ENCODE measurements around the gene ZNF766.
"Not testable (repeated sequence)": the region's sequence is repeated elsewhere in the genome, so short reads cannot be mapped to it uniquely, and the experiment has no call there.

ZNF766 gene

GRCh38 chr19:52277471-52277870 is 8.1 kb downstream of the ZNF766 start:
- DNase-seq = no peak

GRCh38 chr19:52286256-52286655 is 16.9 kb downstream of the ZNF766 start:
- no peak for DNase-seq

GRCh38 chr19:52291781-52292180 is 22.4 kb downstream of the ZNF766 start:
- DNase-seq = no peak

GRCh38 chr19:52292946-52293345 is 23.6 kb downstream of the ZNF766 start:
- not testable (repeated sequence) for DNase-seq

GRCh38 chr19:52296400-52296772 is 27.0 kb downstream of the ZNF766 start:
- DNase-seq = no peak

GRCh38 chr19:52296773-52297600 is 27.6 kb downstream of the ZNF766 start, which contains the start of gene ZNF480:
TSS of gene ZNF480 (plus strand) at chr19:52297169. CDS start at chr19:52300413, 3,244 bp downstream.
- DNase-seq = peak; percentile 78

- no peak for DNase-seq
Measured at GRCh38 chr19:52297601-52298364, 28.4 kb downstream of the ZNF766 start.

- no peak for DNase-seq
Measured at GRCh38 chr19:52307275-52307674, 37.9 kb downstream of the ZNF766 start.

- no peak for DNase-seq
Measured at GRCh38 chr19:52322429-52322828, 53.0 kb downstream of the ZNF766 start.

- no peak for DNase-seq
Measured at GRCh38 chr19:52331757-52332156, 62.4 kb downstream of the ZNF766 start.

- DNase-seq = no peak
Measured at GRCh38 chr19:52335768-52336116, 66.4 kb downstream of the ZNF766 start.

GRCh38 chr19:52336117-52336790 is 66.9 kb downstream of the ZNF766 start, which contains the start of gene ZNF610:
TSS of gene ZNF610 (plus strand) at chr19:52336243. CDS start at chr19:52349173, 12,930 bp downstream.
- peak; percentile 48 for DNase-seq

GRCh38 chr19:52336791-52337381 is 67.5 kb downstream of the ZNF766 start:
- no peak for DNase-seq

GRCh38 chr19:52339022-52339421 is 69.6 kb downstream of the ZNF766 start:
- DNase-seq = not testable (repeated sequence)

GRCh38 chr19:52343548-52343947 is 74.2 kb downstream of the ZNF766 start:
- no peak for DNase-seq

GRCh38 chr19:52345162-52345561 is 75.8 kb downstream of the ZNF766 start:
- no peak for DNase-seq

All from activated gamma-delta T cell (primary cell).